Renal cortex interstitium (tissue), 15 donors: ENCODE data around the gene ADPRH. TPM values are rescaled to one million over a fixed set of nuclear protein-coding genes. Genes with fewer than 3 reads are reported as not detected.
"Not testable (repeated sequence)": the region's sequence is repeated elsewhere in the genome, so short reads cannot be mapped to it uniquely, and the experiment has no call there.

ENCODE experiments used
- DNase-seq, 11 donors: peaks; one replicate each; pipeline ENCODE4 v3.0.0-alpha.2; 2013; ENCODE audit warnings: low read depth in 9 of 11, low spot score in 4 of 11; ENCODE audit errors: extremely low read depth in 1 of 11
- long read RNA-seq, 16 experiments: transcript quantifications; one replicate each; lab custom pipeline, GENCODE V29; 2026
- polyA plus RNA-seq, 3 donors: library from polyadenylated mRNA; unstranded; fragments of 120-200 nt; gene quantifications; one replicate each; pipeline ENCODE4 v1.2.1, GENCODE V29; 2013; ENCODE audit not compliant: insufficient read length in 3 of 3

Gene ADPRH
- polyA plus RNA-seq, result 1 to 10 TPM; 6.3 to 7.5 (median 7.0) TPM
- long read RNA-seq, donor 1, partial matches to known transcripts, result 6 of 6 reads
- long read RNA-seq, donor 1, other reads (novel, unspliced or antisense), result 0 of 6 reads
- long read RNA-seq, donor 2, partial matches to known transcripts, result 0 of 2 reads
- long read RNA-seq, donor 2, other reads (novel, unspliced or antisense), result 0 of 2 reads
- long read RNA-seq, donor 3, partial matches to known transcripts, result 0 of 3 reads
- long read RNA-seq, donor 3, other reads (novel, unspliced or antisense), result 0 of 3 reads
- long read RNA-seq, donor 4, partial matches to known transcripts, result 0 of 3 reads
- long read RNA-seq, donor 4, other reads (novel, unspliced or antisense), result 0 of 3 reads
- long read RNA-seq, donor 5, result 0 reads
- long read RNA-seq, donor 6, partial matches to known transcripts, result 0 of 1 reads
- long read RNA-seq, donor 6, other reads (novel, unspliced or antisense), result 0 of 1 reads
- long read RNA-seq, donor 7, full-length matches to known transcripts, result 2 of 2 reads
- long read RNA-seq, donor 7, partial matches to known transcripts, result 0 of 2 reads
- long read RNA-seq, donor 7, other reads (novel, unspliced or antisense), result 0 of 2 reads
- long read RNA-seq, donor 8, partial matches to known transcripts, result 0 of 4 reads
- long read RNA-seq, donor 8, other reads (novel, unspliced or antisense), result 0 of 4 reads
- long read RNA-seq, donor 9, full-length matches to known transcripts, result 2 of 2 reads
- long read RNA-seq, donor 9, partial matches to known transcripts, result 0 of 2 reads
- long read RNA-seq, donor 9, other reads (novel, unspliced or antisense), result 0 of 2 reads
- long read RNA-seq, donor 10, partial matches to known transcripts, result 0 of 2 reads
- long read RNA-seq, donor 10, other reads (novel, unspliced or antisense), result 0 of 2 reads
- long read RNA-seq, donor 11, partial matches to known transcripts, result 0 of 1 reads
- long read RNA-seq, donor 11, other reads (novel, unspliced or antisense), result 0 of 1 reads
- long read RNA-seq, donor 12, partial matches to known transcripts, result 0 of 1 reads
- long read RNA-seq, donor 12, other reads (novel, unspliced or antisense), result 0 of 1 reads
- long read RNA-seq, donor 13, partial matches to known transcripts, result 0 of 1 reads
- long read RNA-seq, donor 13, other reads (novel, unspliced or antisense), result 0 of 1 reads
- long read RNA-seq, donor 14, partial matches to known transcripts, result 0 of 3 reads
- long read RNA-seq, donor 14, other reads (novel, unspliced or antisense), result 0 of 3 reads
- long read RNA-seq, donor 15, result 0 reads
- long read RNA-seq, donor 16, partial matches to known transcripts, result 12 of 14 reads
- long read RNA-seq, donor 16, other reads (novel, unspliced or antisense), result 0 of 14 reads

- peak; percentile 23 to 84 (median 71) for DNase-seq
These were observed at the start of gene ADPRH for GRCh38 chr3:119579366-119580066. Gene ADPRH, plus strand, starts transcription at chr3:119579492. Its CDS starts 2,678 bp downstream, at chr3:119582170.

- no peak for DNase-seq
These were observed 49.4 kb upstream of the ADPRH start for GRCh38 chr3:119529883-119530282.

DNA sequence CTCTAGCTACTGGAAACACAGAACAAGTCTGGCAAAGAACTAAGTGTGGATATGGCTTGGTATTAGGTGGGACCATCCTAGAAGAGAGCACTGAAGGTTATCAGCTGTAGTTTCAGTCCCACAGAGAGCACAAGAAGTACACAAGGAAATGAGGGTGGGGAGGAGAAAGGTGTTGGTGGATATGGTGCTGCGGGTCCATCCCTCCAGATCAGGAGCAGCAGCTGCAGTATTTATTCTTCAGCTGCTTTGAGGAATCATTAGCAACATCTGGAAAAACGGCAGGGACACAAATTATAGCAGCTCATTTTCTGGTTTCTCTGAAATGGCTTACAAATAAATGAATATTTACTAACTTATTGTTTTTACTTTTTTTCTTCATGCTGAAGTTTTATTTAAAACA lies 48.8 kb upstream of the ADPRH start:
- no peak for DNase-seq

- no peak for DNase-seq
These were observed 48.1 kb upstream of the ADPRH start for GRCh38 chr3:119531151-119531550.

DNA sequence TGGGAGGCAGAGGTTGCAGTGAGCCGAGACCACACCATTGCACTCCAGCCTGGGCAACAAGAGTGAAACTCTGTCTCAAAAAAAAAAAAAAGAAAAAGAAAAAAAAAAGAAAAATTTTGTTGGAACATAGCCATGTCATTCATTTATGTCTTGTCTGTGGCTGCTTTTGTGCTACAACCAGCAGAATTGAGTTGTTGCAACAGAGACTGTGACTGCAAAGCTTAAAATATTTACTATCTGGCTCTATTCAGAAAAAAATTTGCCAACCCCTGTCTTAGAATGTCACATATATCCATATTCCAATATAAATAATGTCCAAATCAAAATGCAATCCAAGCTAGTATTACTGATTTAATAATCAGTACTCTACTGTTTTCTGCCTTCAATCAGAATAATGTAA lies 45.0 kb upstream of the ADPRH start:
- no peak for DNase-seq

DNA sequence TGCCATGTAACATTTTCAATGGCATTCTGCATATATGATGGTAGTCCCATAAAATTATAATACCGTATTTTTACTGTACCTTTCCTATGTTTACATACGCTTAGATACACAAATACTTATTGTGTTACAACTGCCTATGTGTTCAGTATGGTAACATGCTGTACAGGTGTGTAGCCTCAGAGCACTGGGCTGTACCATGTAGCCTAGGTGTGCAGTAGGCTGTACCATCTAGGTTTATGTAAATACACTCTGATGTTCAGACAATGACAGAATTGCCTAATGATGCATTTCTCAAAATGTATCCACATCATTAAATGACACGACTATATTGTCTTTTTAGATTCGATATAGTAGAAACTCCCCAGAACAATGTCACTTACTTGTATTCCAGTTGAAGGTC lies 42.5 kb upstream of the ADPRH start:
- DNase-seq, result no peak

DNA sequence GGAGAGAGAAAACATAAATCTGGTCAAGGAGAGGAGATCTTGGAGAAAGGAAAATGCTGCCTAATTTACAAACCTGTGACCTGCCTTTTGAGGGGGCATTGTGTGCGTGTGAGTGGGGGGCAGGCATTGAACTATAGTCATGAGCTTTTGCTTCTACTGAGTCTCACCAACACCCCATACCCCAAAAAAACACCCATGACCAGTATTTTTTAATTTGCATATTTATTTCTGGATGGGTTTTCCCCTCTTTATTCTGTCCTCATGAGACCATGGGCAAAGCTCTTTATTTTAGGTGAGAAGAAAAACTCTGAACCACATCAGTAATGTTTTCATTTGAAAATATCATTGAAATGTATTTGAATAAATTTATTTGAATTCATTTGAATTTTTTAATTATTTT lies 40.5 kb upstream of the ADPRH start:
- no peak for DNase-seq

DNA sequence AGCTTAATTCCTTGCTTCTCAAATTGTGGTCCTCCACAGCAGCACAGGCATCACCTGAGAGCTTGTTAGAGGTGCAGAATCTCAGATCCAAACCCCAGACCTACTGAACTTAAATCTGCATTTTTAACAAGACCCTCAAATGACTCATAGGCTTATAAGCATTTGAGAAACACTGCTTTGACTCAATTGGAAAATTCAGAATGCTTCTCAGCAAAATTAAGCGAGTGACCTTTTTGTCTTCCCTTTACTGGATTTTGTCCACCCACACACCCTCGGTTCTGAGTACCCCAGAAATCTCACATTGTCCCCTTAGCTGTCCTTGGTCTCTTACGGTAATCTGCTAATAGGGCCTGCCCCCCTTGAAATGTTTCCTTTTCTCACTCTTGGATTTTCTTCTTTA lies 37.7 kb upstream of the ADPRH start:
- DNase-seq, result no peak

DNA sequence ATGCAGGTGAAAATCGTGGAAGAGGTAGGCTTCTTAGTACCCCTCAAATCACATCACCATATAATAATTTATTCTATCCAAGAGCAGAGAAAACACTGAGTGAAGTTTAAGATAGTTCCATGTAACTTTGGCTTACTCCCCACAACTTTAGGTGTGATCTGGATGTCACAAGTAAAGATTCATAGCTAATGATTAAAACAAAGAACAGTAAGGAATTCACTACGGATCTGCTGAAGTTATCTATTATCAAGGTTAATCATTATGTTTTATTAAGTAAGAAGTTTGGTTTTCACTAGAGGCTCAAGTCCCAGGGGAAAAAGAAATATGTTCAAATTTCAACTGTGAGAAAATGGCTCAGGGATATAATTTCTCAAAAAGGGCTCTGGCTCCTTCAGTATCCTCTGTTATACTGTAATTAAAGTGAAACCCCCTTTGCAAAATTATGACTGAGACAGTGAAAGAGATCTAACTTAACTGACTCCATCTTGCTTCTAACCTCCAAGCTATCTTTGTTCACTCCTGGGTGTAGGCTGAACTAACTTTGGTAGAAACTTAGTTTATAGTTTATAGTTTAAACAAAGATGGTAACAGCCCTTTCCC lies 37.0 kb upstream of the ADPRH start:
- no peak for DNase-seq

- DNase-seq, result no peak
These were observed 36.1 kb upstream of the ADPRH start for GRCh38 chr3:119543147-119543546.

- no peak for DNase-seq
These were observed 32.1 kb upstream of the ADPRH start for GRCh38 chr3:119547227-119547626.

DNA sequence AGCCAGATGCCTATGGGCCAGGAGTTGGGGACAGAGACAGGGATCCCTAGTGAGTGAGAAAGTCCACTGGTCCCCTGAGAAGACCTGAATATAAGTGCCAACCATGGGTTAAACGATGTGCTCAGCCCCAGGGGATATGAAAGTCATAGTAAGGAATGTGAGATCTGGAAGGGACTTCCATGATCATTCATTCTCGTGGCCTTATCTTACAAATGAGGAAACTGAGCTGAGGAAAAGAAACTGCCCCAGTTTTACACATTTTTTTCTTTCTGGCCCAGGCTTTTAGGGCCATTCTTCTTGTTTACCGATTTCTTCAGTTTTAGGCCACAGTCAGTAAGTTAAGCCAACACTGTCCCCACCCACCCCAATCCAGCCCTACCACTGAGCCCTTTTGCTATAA lies 31.0 kb upstream of the ADPRH start:
- no peak for DNase-seq

GRCh38 chr3:119550192-119550910 lies 28.9 kb upstream of the ADPRH start:
- no peak for DNase-seq

- no peak for DNase-seq
These were observed 27.7 kb upstream of the ADPRH start for GRCh38 chr3:119551598-119551997.

GRCh38 chr3:119552928-119553327 lies 26.4 kb upstream of the ADPRH start:
- DNase-seq, result not testable (repeated sequence)

- DNase-seq, result no peak
These were observed 25.4 kb upstream of the ADPRH start for GRCh38 chr3:119553823-119554415.

DNA sequence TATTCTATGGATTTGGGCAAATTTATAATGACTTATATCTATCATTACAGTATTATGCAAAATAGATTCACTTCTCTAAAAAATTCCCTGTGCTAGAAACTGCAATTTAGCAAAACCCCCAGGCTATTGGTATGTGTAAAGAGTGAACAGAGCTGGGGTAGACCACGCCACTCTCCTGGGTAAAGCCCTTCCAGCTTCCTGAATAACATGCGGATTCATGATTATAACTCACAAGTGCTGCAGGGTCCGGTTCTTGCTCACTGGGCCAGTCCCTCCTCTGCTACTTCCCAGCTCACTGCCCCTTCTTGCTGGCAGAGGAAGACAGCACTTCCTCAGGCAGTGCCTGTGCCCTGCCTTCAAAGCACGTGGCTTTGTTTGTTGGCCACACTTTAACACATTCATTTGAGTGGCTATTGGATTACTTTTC lies 24.0 kb upstream of the ADPRH start:
- no peak for DNase-seq
